OCI-LY1 (cell line): ENCODE measurements around the gene KRT73.
"Not testable (repeated sequence)": the region's sequence is repeated elsewhere in the genome, so short reads cannot be mapped to it uniquely, and the experiment has no call there.

Experiments used
- H2AFZ ChIP-seq: fragments of 200-600 bp; sonication (generic), shearing (Covaris generic); 2 replicates; pipeline ENCODE4 v1.6.0; 2014; ENCODE audit warnings: antibody characterized with exemption, mild to moderate bottlenecking, low read length
- H3F3A ChIP-seq: fragments of 200-600 bp; sonication (generic), shearing (Covaris generic); 2 replicates; pipeline ENCODE4 v1.6.0; 2014; ENCODE audit warnings: mild to moderate bottlenecking, antibody characterized with exemption, low read length, moderate library complexity; ENCODE audit not compliant: insufficient read depth
- H3K27ac ChIP-seq: fragments of 200-600 bp; sonication (generic); 2 replicates; pipeline ENCODE4 v1.5.1; 2014; ENCODE audit warnings: low read length, mixed run types, mild to moderate bottlenecking, low read depth; ENCODE audit not compliant: poor library complexity, severe bottlenecking
- H3K27me3 ChIP-seq: fragments of 200-600 bp; sonication (generic); 2 replicates; pipeline ENCODE4 v1.6.0; 2014; ENCODE audit warnings: antibody characterized with exemption, mild to moderate bottlenecking, low read length, moderate library complexity; ENCODE audit not compliant: insufficient read depth
- H3K36me3 ChIP-seq: fragments of 200-600 bp; sonication (generic); 2 replicates; pipeline ENCODE4 v1.6.1; 2014; ENCODE audit warnings: mild to moderate bottlenecking, antibody characterized with exemption, low read length, moderate library complexity, mixed read lengths; ENCODE audit not compliant: insufficient read depth
- H3K4me1 ChIP-seq: fragments of 200-600 bp; sonication (generic); 2 replicates; pipeline ENCODE4 v1.5.1; 2014; ENCODE audit warnings: mild to moderate bottlenecking, low read length, moderate library complexity; ENCODE audit not compliant: insufficient read depth, severe bottlenecking
- H3K4me2 ChIP-seq: fragments of 200-600 bp; sonication (generic), shearing (Covaris generic); 2 replicates; pipeline ENCODE4 v1.6.1; 2014; ENCODE audit warnings: low read length
- H3K4me3 ChIP-seq: fragments of 200-600 bp; sonication (generic); 2 replicates; pipeline ENCODE4 v1.5.1; 2014; ENCODE audit warnings: low read length, low read depth, mild to moderate bottlenecking, mixed read lengths; ENCODE audit not compliant: poor library complexity, severe bottlenecking
- H3K79me2 ChIP-seq: fragments of 200-600 bp; shearing (Covaris generic); 2 replicates; pipeline ENCODE4 v1.6.1; 2016; ENCODE audit warnings: mixed run types, low read length, mixed read lengths; ENCODE audit not compliant: insufficient read depth
- H3K9ac ChIP-seq: fragments of 200-600 bp; sonication (generic), shearing (Covaris generic); 2 replicates; pipeline ENCODE4 v1.6.1; 2014; ENCODE audit warnings: mild to moderate bottlenecking, low read length, mixed read lengths
- H3K9me2 ChIP-seq: fragments of 200-600 bp; sonication (generic), shearing (Covaris generic); 2 replicates; pipeline ENCODE4 v1.6.1; 2014; ENCODE audit warnings: low read depth, mild to moderate bottlenecking, low read length, mixed read lengths
- H3K9me3 ChIP-seq: fragments of 200-600 bp; shearing (Covaris generic); 2 replicates; pipeline ENCODE4 v1.6.1; 2014; ENCODE audit warnings: low read length, mixed read lengths
- H4K20me1 ChIP-seq: fragments of 200-600 bp; sonication (generic), shearing (Covaris generic); 2 replicates; pipeline ENCODE4 v1.6.0; 2016; ENCODE audit warnings: mild to moderate bottlenecking, low read length; ENCODE audit not compliant: insufficient read depth
- EZH2 ChIP-seq: fragments of 200-600 bp; sonication (generic), shearing (Covaris generic); IDR thresholded peaks from 2 replicates; pipeline ENCODE4 v1.8.0; 2017; ENCODE audit warnings: borderline replicate concordance, mixed run types, mild to moderate bottlenecking, antibody characterized with exemption, low read length, moderate library complexity, mixed read lengths
- TF ChIP-seq, protein P1 (sequence below): fragments of 200-600 bp; sonication (generic), shearing (Covaris generic); IDR thresholded peaks from 2 replicates; pipeline ENCODE4 v1.5.1; 2017; ENCODE audit warnings: mild to moderate bottlenecking, antibody characterized with exemption, low read length, moderate library complexity, mixed read lengths

The KRT73 gene

DNA sequence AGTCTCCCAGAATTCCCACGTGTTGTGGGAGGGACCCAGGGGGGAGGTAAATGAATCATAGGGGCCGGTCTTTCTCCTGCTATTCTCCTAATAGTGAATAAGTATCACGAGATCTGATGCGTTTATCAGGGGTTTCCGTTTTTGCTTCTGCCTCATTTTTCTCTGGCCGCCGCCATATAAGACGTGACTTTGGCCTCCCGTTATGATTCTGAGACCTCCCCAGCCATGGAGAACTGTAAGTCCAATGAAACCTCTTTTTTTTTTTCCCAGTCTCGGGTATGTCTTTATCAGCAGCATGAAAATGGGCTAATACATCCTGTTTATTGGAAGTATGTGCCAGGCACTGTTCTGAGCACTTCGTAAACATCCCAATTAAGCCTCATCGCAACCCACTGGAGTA, 17.9 kb downstream of the KRT73 start:
- Histone ChIP-seq H2AFZ (no peak overlapping the region), H3K4me3 (no peak overlapping the region), H3K27me3 (0 out of 2 replicates have a peak, but pooled peaks cover 3% of the 10 kb centered on the region), H3K9me2 (no peaks in the 10 kb centered on the region), H3F3A (no peaks in the 10 kb centered on the region), H3K9ac (no peak overlapping the region), H3K4me1 (no peaks in the 10 kb centered on the region), H3K4me2 (no peak overlapping the region), H3K79me2 (no peaks in the 10 kb centered on the region), H3K36me3 (no peaks in the 10 kb centered on the region), H3K27ac (no peak overlapping the region), H4K20me1 (no peaks in the 10 kb centered on the region), H3K9me3 (no peaks in the 10 kb centered on the region)
- TF ChIP-seq, protein P1, sequence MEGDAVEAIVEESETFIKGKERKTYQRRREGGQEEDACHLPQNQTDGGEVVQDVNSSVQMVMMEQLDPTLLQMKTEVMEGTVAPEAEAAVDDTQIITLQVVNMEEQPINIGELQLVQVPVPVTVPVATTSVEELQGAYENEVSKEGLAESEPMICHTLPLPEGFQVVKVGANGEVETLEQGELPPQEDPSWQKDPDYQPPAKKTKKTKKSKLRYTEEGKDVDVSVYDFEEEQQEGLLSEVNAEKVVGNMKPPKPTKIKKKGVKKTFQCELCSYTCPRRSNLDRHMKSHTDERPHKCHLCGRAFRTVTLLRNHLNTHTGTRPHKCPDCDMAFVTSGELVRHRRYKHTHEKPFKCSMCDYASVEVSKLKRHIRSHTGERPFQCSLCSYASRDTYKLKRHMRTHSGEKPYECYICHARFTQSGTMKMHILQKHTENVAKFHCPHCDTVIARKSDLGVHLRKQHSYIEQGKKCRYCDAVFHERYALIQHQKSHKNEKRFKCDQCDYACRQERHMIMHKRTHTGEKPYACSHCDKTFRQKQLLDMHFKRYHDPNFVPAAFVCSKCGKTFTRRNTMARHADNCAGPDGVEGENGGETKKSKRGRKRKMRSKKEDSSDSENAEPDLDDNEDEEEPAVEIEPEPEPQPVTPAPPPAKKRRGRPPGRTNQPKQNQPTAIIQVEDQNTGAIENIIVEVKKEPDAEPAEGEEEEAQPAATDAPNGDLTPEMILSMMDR: no peak
- no peak for TF ChIP-seq EZH2

DNA sequence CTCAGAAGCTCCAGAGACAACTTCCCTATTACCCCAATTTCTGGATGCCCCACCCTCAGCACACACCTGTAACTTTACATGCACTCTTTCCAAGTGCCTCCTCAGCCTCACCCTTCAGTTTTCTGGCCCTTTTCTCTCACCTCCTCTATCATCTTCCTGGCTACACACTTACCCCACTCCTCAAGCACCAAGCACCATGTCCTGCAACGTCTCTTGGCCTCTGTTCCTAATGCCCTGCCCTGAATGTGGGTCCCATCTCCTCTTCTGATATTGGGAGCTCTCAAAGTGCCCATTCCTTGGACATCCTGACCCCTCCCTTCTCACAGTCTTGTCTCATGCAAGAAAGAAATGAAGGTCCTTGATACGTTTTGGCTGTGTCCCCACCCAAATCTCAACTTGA, 18.3 kb downstream of the KRT73 start:
- 0 out of 2 replicates have a peak, but pooled peaks cover 3% of the 10 kb centered on the region for H3K27me3 ChIP-seq
- H3K36me3 ChIP-seq: no peaks in the 10 kb centered on the region
- H3K9me3 ChIP-seq: no peaks in the 10 kb centered on the region
- H3K9ac ChIP-seq: no peak overlapping the region
- no peak overlapping the region for H2AFZ ChIP-seq
- no peaks in the 10 kb centered on the region for H3K4me1 ChIP-seq
- H3K79me2 ChIP-seq: no peaks in the 10 kb centered on the region
- no peak overlapping the region for H3K27ac ChIP-seq
- H3K9me2 ChIP-seq: no peaks in the 10 kb centered on the region
- TF ChIP-seq EZH2: no peak
- TF ChIP-seq, protein P1: no peak
- H3K4me2 ChIP-seq: no peak overlapping the region
- no peaks in the 10 kb centered on the region for H3F3A ChIP-seq
- H4K20me1 ChIP-seq: no peaks in the 10 kb centered on the region
- no peak overlapping the region for H3K4me3 ChIP-seq

DNA sequence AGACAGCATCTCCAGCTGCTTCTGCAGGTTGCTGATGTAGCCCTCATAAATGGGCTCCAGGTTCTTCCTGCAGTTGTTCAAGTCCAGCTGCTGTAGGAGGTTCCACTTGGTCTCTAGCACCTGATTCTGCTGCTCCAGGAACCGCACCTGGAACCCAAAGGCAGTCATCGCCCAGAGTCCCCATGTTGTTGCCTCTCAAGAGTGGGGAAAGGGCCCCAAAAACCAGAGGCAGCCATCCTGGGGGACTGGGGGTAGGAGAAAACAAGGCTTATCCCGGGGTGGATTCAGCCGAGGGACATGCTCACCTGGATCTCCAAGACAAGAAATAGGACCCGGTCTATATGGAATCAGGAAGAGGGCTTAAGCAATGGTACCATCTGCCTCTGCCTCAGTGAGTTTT, 19.4 kb downstream of the KRT73 start:
- TF ChIP-seq EZH2: no peak
- TF ChIP-seq, protein P1: no peak
- Histone ChIP-seq H3K9me3 (no peaks in the 10 kb centered on the region), H3F3A (no peaks in the 10 kb centered on the region), H3K9ac (no peak overlapping the region), H3K9me2 (no peaks in the 10 kb centered on the region), H3K4me3 (no peak overlapping the region), H3K79me2 (no peaks in the 10 kb centered on the region), H3K27me3 (0 out of 2 replicates have a peak, but pooled peaks cover 3% of the 10 kb centered on the region), H3K27ac (no peak overlapping the region), H3K4me1 (no peaks in the 10 kb centered on the region), H4K20me1 (no peaks in the 10 kb centered on the region), H3K4me2 (no peak overlapping the region), H3K36me3 (no peaks in the 10 kb centered on the region), H2AFZ (no peak overlapping the region)

DNA sequence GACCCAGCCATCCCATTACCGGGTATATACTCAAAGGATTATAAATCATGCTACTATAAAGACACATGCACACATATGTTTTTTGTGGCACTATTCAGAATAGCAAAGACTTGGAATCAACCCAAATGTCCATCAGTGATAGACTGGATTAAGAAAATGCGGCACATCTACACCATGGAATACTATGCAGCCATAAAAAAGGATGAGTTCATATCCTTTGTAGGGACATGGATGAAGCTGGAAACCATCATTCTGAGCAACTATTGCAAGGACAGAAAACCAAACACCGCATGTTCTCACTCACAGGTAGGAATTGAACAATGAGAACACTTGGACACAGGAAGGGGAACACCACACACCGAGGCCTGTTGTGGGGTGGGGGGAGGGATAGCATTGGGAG, 24.1 kb downstream of the KRT73 start:
- H3F3A ChIP-seq, H3K79me2 ChIP-seq, H3K36me3 ChIP-seq, H3K4me2 ChIP-seq, H4K20me1 ChIP-seq, H3K4me3 ChIP-seq, H3K9me2 ChIP-seq, H3K27ac ChIP-seq, H3K9me3 ChIP-seq, H2AFZ ChIP-seq, H3K9ac ChIP-seq, H3K27me3 ChIP-seq, H3K4me1 ChIP-seq: not testable (repeated sequence)
